GM19395 (cell line): ENCODE measurements around the gene PRKAG2.
"Not testable (repeated sequence)": the region's sequence is repeated elsewhere in the genome, so short reads cannot be mapped to it uniquely, and the experiment has no call there.

ENCODE experiments used
- ATAC-seq: cut with Tn5 transposase; IDR thresholded peaks from one replicate; pipeline ENCODE4 v1.9.1; 2021; ENCODE audit warnings: mild to moderate bottlenecking, moderate library complexity; ENCODE audit not compliant: unreplicated experiment

Gene PRKAG2

DNA sequence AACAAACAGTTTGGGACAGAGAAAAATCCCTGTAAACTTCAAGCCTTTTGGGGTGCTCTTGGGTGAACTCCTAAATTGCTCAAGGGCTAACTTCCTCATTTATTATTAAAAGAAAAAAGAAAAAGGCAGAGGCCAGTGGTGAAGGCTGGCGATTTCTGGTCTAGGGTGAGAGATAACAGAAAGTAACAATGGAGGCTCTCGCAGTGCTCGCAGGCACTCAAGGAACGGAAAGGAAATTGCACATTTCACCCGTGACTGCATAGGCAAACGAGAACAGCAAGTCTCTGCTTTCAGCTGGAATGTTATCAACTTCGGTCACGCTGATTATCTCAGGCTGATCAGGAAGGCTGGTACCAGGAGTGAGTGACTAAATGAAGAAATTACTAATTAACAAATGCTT is 70.7 kb downstream of the PRKAG2 start:
- no peak for ATAC-seq

DNA sequence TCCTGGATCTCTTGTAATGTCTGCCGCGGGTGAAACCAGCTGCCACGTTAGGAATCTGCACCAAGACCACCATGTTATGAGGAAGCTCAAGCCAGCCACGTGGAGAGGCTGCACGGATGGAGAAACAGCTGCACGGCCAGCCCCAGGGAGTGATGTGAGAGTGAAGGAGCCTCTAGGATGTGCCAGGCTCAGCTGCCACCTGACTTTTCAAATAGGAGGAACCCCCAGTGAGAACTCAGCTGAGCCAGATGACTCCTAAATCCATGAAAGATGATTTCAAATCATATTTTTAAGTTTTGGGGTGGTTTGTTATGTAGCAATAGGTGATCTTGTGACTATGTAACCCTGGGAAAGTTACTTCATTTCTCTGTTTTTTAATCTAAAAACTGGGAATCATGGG is 71.7 kb downstream of the PRKAG2 start:
- ATAC-seq, result no peak

GRCh38 chr7:151804756-151805155 is 72.2 kb downstream of the PRKAG2 start:
- no peak for ATAC-seq

DNA sequence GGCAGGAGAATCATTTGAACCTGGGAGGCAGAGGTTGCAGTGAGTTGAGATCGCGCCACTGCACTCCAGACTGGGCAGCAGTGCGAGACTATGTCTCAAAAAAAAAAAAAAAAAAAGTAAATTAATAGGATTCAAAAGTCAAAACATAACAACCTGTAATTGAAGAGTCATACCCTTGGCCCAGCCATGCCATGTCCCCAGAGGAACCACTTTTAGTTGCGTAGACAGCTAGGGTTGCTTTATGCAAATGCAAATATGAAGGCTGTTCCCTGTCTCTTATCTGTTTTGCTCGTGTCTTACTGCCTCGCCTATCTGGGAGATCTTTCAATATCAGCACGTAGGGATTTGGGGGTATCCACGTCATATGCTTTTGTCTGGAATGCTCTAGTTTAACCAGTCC is 73.1 kb downstream of the PRKAG2 start:
- ATAC-seq, result no peak

GRCh38 chr7:151802469-151802846 is 74.5 kb downstream of the PRKAG2 start:
- no peak for ATAC-seq

- no peak for ATAC-seq
Measured at GRCh38 chr7:151801782-151802468, 75.0 kb downstream of the PRKAG2 start.

GRCh38 chr7:151801291-151801690 is 75.6 kb downstream of the PRKAG2 start:
- no peak for ATAC-seq

GRCh38 chr7:151800861-151801260 is 76.1 kb downstream of the PRKAG2 start:
- no peak for ATAC-seq

- ATAC-seq, result no peak
Measured at GRCh38 chr7:151800391-151800790, 76.5 kb downstream of the PRKAG2 start.

GRCh38 chr7:151799506-151799905 is 77.4 kb downstream of the PRKAG2 start:
- ATAC-seq, result no peak

GRCh38 chr7:151798851-151799448 is 78.0 kb downstream of the PRKAG2 start:
- no peak for ATAC-seq

- not testable (repeated sequence) for ATAC-seq
Measured at GRCh38 chr7:151797667-151798307, 79.1 kb downstream of the PRKAG2 start.

DNA sequence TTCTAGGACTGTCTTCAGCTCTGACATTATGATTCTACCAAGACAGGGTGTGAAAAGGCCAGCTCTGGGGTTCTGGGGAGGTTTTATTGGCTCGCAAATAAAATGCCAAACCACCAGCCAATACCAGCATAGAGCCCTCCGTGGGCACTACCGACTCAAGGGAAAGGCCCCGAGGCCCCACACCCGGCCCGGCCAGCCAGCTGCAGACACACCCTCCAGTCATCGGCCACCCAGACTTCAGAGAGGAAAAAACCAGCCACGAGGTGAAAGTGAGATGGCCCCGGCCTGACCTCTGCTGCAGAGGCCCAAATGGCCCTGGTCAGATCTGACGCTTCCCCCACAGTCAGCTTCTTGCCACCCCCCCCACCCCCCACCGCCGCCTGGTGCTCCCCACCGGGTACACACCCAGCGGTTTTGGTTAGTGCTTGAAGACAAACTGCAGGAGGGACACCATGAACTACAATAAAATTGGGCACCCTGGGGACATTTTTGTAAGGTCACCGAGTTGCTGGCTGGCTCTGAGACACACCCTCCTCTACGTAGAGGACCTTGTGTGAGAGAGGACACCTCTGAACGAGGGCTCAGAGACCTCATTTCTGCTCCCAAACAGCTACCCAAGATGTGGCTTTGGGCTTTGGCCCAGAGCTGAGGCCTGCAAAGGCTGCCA is 79.9 kb downstream of the PRKAG2 start:
- ATAC-seq, result no peak

GRCh38 chr7:151796091-151796870 is 80.6 kb downstream of the PRKAG2 start:
- no peak for ATAC-seq

DNA sequence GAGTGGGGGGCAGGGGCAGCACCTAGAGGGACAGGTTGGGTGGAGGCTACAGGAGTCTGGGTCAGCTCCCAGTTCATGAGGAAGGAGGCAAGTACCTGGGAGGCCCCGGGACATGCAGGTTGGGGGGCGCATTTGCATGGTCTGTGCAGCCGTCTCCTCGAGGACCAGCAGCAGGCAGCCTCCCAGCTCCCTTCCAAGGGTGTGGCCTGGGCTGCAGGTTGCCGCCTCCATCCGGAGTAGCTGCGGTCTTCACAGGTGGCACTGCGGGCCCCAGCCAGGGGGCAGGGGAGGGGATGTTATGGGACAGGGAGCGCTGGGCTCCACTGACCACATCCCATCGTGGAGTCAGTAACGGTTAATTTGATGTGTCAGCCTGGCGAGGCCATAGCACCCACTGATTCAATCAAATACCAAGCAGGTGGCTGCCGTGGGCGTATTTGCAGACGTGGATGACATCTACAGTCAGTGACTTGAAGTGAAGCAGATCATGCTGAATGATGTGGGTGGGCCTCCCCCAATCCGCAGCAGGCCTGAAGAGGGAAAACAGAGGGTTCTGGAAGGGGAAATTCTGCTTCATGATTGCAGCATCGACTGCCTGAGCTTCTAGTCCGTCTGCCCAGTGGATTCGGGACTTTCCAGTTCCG is 81.6 kb downstream of the PRKAG2 start:
- ATAC-seq, result peak; percentile 54

DNA sequence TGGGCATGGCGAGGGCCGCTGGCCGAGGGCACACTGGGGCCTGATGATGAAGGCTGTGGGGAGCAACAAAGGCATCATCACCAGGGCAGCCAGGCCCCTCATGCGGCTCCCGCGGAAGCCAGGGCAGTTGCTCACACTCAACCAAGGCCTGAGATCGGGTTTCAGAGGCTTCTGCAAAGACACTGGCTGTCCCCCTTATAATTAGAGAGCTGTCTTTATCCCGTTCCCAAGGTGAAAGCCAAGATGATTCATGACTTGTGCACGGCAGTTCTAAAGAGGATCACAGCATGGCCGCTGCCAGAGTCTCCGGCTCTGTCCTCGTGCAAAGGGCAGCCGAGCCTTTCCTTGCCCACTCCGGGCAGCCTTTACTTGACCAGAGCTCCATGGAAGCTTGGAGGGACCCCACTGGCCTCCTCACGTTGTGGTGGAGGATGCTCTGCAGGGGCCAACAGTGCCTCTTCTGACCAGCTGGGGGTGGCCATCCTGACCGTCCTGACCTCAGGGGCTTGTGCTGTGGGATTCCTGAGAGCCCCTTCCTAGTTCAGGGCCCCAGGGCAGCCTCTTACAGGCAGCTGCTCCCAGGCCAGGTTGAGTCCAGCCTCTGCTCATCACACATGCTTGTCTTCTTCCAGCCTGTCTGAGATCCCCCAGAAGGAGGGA is 82.3 kb downstream of the PRKAG2 start:
- ATAC-seq, result no peak

- no peak for ATAC-seq
Measured at GRCh38 chr7:151793991-151794507, 82.9 kb downstream of the PRKAG2 start.

DNA sequence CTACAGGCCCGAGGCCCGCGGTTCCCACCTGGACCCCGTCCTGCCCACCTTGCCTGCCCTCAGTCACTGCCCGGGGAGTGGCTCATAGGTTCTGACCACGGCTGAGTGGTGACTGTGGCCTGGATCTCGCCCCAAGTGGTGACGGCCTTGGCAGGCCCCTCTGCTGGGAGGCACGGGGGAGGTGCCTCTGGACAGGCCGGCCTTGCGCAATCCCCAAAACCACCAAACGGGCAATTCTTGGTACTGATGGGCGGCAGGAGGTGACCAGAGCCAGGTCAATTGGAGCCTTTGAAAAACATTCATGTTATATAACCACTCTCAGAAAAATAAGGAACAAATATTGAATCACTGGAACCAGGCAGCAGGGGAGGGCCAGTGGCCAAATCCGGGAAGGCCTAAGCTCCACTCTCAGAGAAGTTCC is 83.4 kb downstream of the PRKAG2 start:
- ATAC-seq, result no peak

DNA sequence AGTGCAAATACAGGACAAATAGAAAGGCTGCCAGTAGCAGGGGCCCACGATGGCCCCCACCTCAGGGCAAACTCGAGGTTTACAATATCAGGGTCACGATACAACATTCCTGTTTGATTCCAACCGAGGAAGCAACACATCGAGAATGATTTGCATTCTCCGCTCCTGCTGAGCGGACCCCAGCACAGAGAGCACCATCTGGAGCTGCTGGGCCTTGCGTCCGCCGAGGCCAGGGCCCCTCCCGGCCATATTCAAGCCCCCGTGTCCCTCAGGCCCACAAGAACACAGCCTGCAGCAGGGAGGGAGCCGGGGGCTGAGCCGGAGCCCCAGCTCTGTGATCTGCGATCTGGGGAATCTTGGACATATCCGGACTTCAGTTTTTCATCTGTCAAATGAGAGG is 84.3 kb downstream of the PRKAG2 start:
- no peak for ATAC-seq

- no peak for ATAC-seq
Measured at GRCh38 chr7:151792086-151792485, 84.8 kb downstream of the PRKAG2 start.
